ENCODE data around the gene TPCN1.

TPCN1 gene

GRCh38 chr12:113221181-113221996 is at the start of gene TPCN1:
Gene TPCN1, plus strand, starts transcription at chr12:113221464. Its CDS starts 5,389 bp downstream, at chr12:113226853.
- peak; percentile 100 for DNase-seq (ENCODE audit: low read depth)

DNA sequence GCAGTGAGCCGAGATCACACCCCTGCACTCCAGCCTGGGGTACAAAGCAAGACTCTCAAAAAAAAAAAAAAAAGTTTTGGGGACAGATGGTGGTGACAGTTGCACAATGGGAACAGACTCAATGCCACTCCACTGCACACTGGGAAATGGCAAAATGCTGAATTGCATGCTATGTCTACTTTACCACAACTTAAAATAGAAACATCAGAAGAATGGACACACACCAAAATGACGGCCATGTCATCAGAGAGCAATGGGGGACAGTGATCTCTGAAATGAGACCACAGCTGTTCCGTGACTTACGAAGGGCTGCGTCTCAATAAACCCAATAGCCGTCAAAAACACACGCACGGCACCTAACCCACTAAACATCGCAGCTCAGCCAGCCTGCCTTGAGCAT is 49.7 kb upstream of the TPCN1 start:
- DNase-seq (ENCODE audit: low read depth) = no peak

DNA sequence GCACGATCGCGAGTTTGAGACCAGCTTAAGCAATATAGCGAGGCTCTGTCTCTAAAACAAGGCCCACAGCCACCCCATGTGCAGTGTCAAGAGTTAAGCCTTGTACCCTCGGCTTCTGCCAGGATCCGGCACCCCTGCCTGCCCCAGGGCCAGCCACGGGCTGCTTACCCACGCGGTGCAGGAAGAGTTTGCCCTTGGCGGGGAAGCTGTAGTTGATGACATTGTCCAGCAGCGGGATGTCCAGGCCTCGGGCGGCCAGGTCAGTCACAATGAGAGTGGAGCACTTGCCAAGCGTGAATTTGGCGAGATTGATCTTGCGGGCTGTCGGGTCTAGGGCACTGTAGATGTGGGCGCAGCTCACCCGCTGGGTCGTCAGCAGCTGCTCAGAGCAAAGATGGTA is 49.1 kb upstream of the TPCN1 start:
- DNase-seq (ENCODE audit: low read depth) = no peak

DNA sequence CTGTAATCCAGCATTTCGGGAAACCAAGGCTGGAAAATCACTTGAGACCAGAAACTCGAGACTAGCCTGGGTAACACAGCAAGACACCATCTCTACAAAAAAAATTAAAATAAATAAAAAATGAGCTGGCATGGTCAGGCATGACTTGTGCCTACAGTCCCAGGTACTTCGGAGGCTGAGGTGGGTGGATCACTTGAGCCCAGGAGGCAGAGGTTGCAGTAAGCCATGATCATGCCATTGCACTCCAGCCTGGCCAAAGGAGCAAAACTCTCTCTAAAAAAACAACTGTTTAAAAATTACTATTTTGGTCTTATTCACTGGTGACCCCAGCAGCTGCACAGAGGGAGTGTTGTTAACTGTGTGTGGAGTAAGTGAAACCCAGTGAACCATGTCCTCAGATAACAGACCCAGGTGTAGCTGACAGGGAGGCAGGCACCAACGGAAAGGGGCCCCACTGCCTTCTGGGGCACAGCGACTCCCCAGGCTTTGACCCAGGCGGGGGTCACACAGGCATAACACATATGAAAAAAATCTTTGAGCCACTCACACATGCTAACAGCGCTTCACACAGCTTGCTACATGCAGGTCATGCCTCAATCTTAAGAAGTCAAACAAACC is 48.1 kb upstream of the TPCN1 start:
- no peak for DNase-seq (ENCODE audit: low read depth)

DNA sequence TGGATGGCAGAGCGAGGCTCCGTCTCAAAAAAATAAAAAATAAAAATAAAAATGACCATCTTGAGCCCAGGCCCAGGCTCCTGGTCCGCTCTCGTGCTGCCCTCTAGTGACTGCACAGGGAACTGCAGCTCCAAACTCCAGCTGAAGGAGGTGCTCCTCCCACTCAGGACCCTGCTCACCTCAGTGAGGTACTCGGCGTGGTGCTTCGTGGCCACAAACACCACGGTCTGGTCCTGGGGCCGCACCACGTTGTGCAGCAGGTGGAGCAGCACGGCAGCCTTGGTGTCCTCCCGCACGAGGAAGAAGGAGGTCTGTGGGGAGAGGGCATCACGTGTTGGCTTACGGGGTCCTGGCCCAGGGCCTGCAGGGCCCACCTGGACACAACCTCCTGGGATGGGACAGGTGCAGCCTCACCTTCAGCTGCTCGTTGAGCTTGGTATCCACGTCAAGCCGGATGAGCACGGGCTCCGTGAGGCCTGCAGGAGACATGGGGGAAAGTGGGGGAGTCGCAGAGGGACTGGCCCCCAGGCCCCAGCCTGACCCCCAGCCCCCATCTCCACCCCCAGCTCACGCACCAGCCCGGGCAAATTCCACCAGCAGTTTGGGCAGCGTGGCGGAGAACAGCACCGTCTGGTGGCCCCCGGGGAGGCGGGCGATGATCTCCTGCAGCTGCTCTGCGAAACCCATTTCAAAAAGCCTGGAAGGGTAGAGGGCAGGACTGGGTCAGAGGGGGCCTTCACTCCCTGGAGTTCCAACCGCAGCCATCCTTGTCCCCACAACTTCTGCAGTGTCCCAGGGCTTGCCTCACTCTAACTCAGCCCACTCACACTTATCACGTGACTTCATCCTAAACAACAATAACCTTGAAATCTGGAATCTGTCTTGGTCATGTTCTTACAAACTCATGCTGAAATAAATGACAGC is 46.5 kb upstream of the TPCN1 start:
- DNase-seq (ENCODE audit: low read depth) = peak; percentile 44

GRCh38 chr12:113179023-113179422 is 42.2 kb upstream of the TPCN1 start:
- DNase-seq (ENCODE audit: low read depth) = no peak

GRCh38 chr12:113180333-113180732 is 40.9 kb upstream of the TPCN1 start:
- DNase-seq (ENCODE audit: low read depth) = no peak

GRCh38 chr12:113181975-113182374 is 39.3 kb upstream of the TPCN1 start:
- DNase-seq (ENCODE audit: low read depth) = no peak

DNA sequence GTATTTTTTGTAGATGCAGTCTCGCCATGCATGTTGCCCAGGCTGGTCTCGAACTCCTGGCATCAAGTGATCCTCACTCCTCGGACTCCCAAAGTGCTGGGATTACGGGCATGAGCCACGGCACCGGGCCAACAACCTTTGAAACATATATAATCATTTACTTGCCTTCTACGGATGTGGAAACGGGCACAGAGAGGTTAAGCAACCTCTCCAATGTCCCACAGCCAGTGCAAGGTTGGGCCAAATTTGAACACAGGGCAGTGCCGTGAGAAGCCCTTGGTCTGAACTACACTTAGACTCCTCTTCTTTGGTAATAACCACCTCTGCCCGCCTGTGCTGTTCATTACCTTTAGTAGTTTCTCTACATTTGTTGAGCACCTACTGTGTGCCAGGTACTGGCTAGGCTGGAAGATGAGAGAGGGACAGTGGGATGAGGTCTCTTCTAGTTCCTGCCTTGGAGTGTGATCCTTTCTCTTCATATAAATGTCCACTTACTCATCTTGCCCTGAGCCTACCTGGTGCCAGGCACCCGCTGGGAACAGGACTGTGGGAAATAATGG is 38.2 kb upstream of the TPCN1 start:
- DNase-seq (ENCODE audit: low read depth) = no peak

- no peak for DNase-seq (ENCODE audit: low read depth)
Observed at GRCh38 chr12:113184098-113184899, 37.0 kb upstream of the TPCN1 start.

GRCh38 chr12:113184900-113185179 is 36.4 kb upstream of the TPCN1 start:
- DNase-seq (ENCODE audit: low read depth) = peak; percentile 84

DNA sequence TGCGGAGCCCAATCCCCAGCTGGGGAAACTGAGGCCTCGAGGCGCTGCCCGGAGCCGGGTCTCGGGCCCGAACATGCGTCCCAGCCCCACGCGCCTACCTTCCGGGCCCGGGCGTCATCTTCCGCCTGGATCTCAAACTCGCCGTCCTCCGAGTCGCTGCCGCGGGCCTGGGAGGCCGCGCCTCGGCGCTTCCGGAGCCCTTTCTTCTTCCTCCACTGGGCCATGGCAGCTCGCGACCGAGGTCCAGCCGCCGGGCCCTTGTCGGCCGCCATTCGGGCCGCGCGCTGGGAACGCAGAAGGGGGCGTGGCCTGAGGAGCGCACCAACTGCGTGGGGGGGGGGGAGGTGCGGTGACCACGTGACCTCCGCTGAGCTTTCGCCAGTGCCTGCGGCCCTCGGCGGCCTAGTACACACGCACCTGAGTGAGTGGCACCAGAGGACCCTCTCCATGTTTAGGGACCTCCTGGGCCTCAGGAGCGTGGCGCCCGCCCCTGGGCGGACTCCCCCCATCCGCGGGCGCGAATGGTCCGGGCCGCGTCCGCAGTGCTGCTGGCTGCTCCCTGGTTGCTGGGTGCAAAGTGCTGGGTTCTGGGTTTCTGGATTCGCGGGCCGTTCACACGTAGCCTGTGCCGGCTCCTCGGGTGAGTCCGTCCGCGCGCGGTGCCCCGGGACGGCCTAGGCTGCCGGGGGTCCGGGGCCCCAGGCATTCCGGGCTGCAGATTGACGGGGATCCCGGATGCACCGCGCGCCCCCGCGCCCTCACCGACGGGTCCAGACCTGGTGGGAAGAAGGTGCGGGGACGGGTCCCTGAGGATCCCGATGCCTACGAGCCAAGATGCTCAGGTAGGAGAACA is 35.9 kb upstream of the TPCN1 start, which contains the start of the genes DDX54 and RITA1:
Gene DDX54 (minus strand): TSS at position 299 of the 853 bp plus-strand sequence. CDS start 27 bp downstream, at position 272.
Gene RITA1 (plus strand): TSS at position 542 of the 853 bp plus-strand sequence. CDS start 1,026 bp downstream, outside the sequence.
- DNase-seq (ENCODE audit: low read depth) = peak; percentile 65

DNA sequence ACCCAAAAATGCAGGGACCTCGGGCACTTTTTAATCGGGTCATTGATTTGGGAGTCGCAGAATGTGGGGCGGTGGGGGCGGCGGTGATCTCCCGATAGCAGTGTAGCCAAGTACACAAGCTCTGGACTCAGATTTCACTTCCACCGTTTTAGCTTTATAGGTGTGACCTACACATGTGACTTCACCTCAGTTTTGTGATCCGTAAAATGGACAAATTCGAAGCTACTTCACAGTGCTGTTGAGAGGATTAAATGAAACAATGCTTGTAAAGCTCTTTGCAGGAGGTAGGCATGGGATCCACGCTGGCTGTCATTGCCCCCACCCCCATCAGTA is 35.3 kb upstream of the TPCN1 start:
- peak; percentile 24 for DNase-seq (ENCODE audit: low read depth)

DNA sequence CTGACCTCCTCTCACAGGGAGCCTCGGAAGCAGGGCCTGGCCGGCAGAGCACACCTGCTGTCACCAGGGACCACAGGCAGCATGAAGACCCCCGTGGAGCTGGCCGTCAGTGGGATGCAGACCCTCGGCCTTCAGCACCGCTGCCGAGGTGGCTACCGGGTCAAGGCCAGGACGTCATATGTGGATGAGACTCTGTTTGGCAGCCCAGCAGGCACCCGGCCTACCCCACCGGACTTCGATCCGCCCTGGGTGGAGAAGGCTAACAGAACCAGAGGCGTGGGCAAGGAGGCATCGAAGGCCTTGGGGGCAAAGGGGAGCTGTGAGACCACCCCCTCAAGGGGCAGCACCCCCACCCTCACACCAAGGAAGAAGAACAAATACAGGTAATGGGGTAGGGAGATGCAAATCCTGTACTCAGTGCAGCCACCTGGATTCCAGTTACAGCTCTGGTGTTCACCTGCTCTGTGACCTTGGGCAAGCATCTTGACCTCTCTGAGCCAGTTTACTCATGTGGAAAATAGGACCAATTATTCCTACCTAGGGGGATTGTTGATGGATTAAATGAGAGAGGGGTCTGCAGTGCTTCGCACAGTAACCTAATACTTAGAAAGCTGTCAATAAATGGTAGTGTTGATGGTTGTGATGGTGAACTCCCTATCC is 34.5 kb upstream of the TPCN1 start:
- no peak for DNase-seq (ENCODE audit: low read depth)

- DNase-seq (ENCODE audit: low read depth) = no peak
Observed at GRCh38 chr12:113189361-113189760, 31.9 kb upstream of the TPCN1 start.

GRCh38 chr12:113190761-113191160 is 30.5 kb upstream of the TPCN1 start:
- DNase-seq (ENCODE audit: low read depth) = peak; percentile 69

DNA sequence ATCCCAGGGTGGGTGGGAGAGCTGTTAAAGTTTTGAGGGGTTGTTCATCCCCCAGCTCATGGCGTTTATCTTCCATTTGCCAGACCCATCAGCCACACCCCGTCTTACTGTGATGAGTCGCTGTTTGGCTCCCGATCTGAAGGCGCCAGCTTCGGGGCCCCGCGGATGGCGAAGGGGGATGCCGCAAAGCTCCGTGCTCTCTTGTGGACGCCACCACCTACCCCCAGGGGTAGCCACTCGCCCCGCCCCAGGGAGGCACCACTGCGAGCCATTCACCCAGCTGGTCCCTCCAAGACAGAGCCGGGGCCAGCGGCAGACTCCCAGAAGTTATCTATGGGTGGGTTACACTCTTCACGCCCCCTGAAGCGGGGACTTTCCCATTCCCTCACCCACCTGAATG is 30.0 kb upstream of the TPCN1 start:
- no peak for DNase-seq (ENCODE audit: low read depth)

- DNase-seq (ENCODE audit: low read depth) = peak; percentile 58
Observed at GRCh38 chr12:113194971-113195391, 26.3 kb upstream of the TPCN1 start.

DNA sequence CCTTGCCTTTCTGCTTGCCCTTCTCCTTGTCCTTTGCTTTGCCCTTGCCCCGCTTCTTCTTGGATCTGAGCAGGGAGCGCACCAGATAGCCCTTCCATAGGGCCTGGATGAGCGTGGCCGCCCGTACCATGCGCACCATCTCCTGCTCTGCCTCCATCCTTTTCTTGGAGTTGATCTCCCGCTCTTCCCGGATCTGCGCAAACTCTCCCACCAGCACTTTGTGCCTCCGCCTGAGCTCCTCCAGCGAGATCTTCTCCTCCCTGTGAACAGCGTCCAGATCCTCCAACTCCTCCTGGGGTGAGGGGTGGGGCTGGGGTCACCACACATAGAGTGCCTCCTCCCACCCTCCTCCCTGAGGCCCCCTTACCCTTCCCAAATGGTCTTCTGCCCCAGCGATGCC is 25.7 kb upstream of the TPCN1 start:
- DNase-seq (ENCODE audit: low read depth) = no peak

- DNase-seq (ENCODE audit: low read depth) = no peak
Observed at GRCh38 chr12:113196582-113196981, 24.7 kb upstream of the TPCN1 start.
